Naive B cell (primary cell): ENCODE data around the gene KIF13A. TPM values are rescaled to one million over a fixed set of nuclear protein-coding genes. Genes with fewer than 3 reads are reported as not detected.
A peak's percentile ranks its signal among the peaks of the same experiment; 100 is the strongest.
"Not testable (repeated sequence)": the region's sequence is repeated elsewhere in the genome, so short reads cannot be mapped to it uniquely, and the experiment has no call there.

Experiments used
- ATAC-seq, 2 donors: fragments of 150-1000 bp; cut with Tn5 transposase; 2 replicates each; pipeline ENCODE4 v1.10.0; 2021; ENCODE audit warnings: low read depth in 2 of 2, mild to moderate bottlenecking in 2 of 2, moderate library complexity in 2 of 2
- DNase-seq: peaks from one replicate; pipeline ENCODE4 v3.0.0; 2022
- H3K27ac Mint-ChIP-seq, 6 donors: one replicate each; pipeline ENCODE4 v1.8.0; 2020 to 2022; ENCODE audit warnings: mild to moderate bottlenecking in 6 of 6, mixed read lengths in 6 of 6, moderate library complexity in 5 of 6, inconsistent platforms in 2 of 6
- H3K27me3 Mint-ChIP-seq, 3 donors: one replicate each; pipeline ENCODE4 v1.8.0; 2021 to 2022; ENCODE audit warnings: mixed read lengths in 3 of 3, mild to moderate bottlenecking in 1 of 3
- H3K36me3 Mint-ChIP-seq, 2 donors: one replicate each; pipeline ENCODE4 v1.8.0; 2020 to 2022; ENCODE audit warnings: mixed read lengths in 2 of 2, inconsistent platforms in 1 of 2, mild to moderate bottlenecking in 1 of 2
- H3K4me1 Mint-ChIP-seq, 3 donors: one replicate each; pipeline ENCODE4 v1.8.0; 2020 to 2022; ENCODE audit warnings: mixed read lengths in 3 of 3, inconsistent platforms in 1 of 3, mild to moderate bottlenecking in 1 of 3, moderate library complexity in 1 of 3
- H3K4me3 Mint-ChIP-seq, 8 donors: one replicate each; pipeline ENCODE4 v1.8.0; 2020 to 2022; ENCODE audit warnings: mild to moderate bottlenecking in 8 of 8, mixed read lengths in 8 of 8, moderate library complexity in 8 of 8, inconsistent platforms in 2 of 8
- H3K9me3 Mint-ChIP-seq, 7 donors: one replicate each; pipeline ENCODE4 v1.8.0; 2020 to 2022; ENCODE audit warnings: mixed read lengths in 7 of 7, mild to moderate bottlenecking in 5 of 7, inconsistent platforms in 2 of 7, moderate library complexity in 1 of 7
- polyA plus RNA-seq, 6 donors: library from polyadenylated mRNA; unstranded; fragments of 300-500 nt; fragmentation: Illumina TruSeq; gene quantifications; one replicate each; pipeline ENCODE4 v1.2.3, GENCODE V29; 2021; ENCODE audit warnings: low read depth in 6 of 6

KIF13A gene
- polyA plus RNA-seq, 6 donors from 2014 or later, result 0.21 to 4.3 (median 0.91) TPM; not detected in 1

DNA sequence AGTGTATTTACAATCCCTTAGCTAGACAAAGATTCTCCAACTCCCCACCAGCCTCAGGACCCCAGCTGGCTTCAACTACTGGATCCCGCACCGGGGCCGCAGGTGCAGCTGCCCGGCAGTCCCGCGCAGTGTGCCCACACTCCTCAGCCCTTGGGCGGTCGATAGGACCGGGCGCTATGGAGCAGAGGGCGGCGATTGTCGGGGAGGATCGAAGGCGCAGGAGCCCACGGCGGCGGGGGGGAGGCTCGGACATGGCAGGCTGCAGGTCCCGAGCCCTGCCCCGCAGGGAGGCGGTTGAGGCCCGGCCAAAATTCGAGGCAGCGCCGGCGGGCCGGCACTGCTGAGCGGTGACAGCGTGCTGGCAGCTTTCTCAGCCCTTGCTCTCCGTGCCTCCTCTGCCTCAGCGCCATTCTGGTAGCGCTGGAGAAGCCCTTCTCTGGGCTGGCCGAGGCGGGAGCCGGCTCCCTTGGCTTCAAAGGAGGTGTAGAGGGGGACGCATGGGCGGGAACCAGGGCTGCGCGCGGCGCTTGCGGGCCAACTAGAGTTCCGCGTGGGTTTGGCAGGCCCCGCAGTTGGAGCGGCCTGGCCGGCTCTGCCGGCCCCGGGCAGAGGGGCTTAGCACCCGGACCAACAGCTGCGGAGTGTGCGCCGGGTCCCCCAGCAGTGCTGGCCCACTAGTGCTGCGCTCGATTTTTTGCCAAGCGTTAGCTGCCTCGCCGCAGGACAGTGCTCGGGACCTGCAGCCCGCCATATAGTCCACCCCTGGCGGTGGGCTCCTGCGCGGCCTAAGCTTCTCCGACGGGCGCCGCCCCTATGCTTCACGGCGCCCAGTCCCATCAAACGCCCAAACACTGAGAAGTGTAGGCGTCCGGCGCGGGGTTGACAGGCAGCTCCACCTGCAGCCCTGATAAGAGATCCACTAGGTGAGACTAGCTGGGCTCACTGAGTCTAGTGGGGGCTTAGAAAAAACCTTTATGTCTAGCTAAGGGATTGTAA is 32.4 kb upstream of the KIF13A start:
- ATAC-seq (no peak), DNase-seq (no peak)
- Mint-ChIP-seq H3K36me3 (peaks cover 0 to 6% of the 10 kb centered on the region in 2 donors), H3K27me3 (peaks cover 0 to 4% (median 0%) of the 10 kb centered on the region in 3 donors), H3K27ac (no peak overlapping the region), H3K4me1 (no peaks in the 10 kb centered on the region), H3K9me3 (peaks cover 0 to 9% (median 5%) of the 10 kb centered on the region in 7 donors), H3K4me3 (peak overlapping the region in 1 of 8 donors; percentile 53)

DNA sequence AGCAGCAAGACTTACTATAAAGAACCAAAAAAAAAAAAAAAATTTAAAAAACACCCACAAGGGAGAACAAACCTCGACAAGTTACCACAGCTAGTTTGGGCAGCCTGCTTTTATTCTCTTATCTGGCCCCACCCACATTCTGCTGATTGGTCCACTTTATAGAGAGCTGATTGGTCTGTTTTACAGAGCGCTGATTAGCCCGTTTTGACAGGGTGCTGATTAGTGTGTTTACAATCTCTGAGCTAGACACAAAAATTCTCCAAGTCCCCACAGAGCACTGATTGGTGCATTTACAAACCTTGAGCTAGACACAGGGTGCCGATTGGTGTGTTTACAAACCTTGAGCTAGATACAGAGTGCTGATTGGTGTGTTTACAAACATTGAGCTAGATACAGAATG is 31.7 kb upstream of the KIF13A start:
- DNase-seq, H3K9me3 Mint-ChIP-seq, H3K27me3 Mint-ChIP-seq, H3K36me3 Mint-ChIP-seq, H3K4me1 Mint-ChIP-seq, ATAC-seq, H3K27ac Mint-ChIP-seq: not testable (repeated sequence)
- peak overlapping the region in 1 of 8 donors; percentile 53 for H3K4me3 Mint-ChIP-seq

- peaks cover 0 to 6% of the 10 kb centered on the region in 2 donors for H3K36me3 Mint-ChIP-seq
- H3K27ac Mint-ChIP-seq, result no peak overlapping the region
- ATAC-seq (no peak), DNase-seq (no peak)
- peaks cover 0 to 9% (median 5%) of the 10 kb centered on the region in 7 donors for H3K9me3 Mint-ChIP-seq
- peaks cover 0 to 4% (median 0%) of the 10 kb centered on the region in 3 donors for H3K27me3 Mint-ChIP-seq
- H3K4me1 Mint-ChIP-seq, result no peaks in the 10 kb centered on the region
- H3K4me3 Mint-ChIP-seq, result no peak overlapping the region
Observed at GRCh38 chr6:18016698-18017097, 29.3 kb upstream of the KIF13A start.

GRCh38 chr6:18016133-18016532 is 28.7 kb upstream of the KIF13A start:
- H3K4me1 Mint-ChIP-seq, result no peaks in the 10 kb centered on the region
- ATAC-seq (no peak), DNase-seq (no peak)
- no peak overlapping the region for H3K27ac Mint-ChIP-seq
- H3K4me3 Mint-ChIP-seq, result no peak overlapping the region
- peaks cover 0 to 6% of the 10 kb centered on the region in 2 donors for H3K36me3 Mint-ChIP-seq
- H3K27me3 Mint-ChIP-seq, result peaks cover 0 to 4% (median 0%) of the 10 kb centered on the region in 3 donors
- H3K9me3 Mint-ChIP-seq, result peaks cover 0 to 9% (median 5%) of the 10 kb centered on the region in 7 donors

DNA sequence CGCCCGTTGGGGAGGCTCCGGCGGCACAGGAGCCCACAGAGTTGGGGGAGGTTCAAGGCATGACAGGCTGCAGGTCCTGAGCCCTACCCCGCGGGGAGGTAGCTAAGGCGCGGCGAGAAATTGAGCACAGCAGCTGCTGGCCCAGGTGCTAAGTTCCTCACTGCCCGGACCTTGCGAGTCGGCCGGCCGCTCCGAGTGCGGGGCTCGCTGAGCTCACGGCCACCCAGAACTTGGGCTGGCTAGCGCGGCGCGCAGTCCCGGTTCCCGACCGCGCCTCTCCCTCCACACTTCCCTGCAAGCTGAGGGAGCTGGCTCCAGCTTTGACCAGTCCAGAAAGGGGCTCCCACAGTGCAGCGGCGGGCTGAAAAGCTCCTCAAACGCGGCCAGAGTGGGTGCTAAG is 23.9 kb upstream of the KIF13A start:
- peaks cover 0 to 9% (median 0%) of the 10 kb centered on the region in 7 donors for H3K9me3 Mint-ChIP-seq

GRCh38 chr6:18010540-18010939 is 23.1 kb upstream of the KIF13A start:
- not testable (repeated sequence) for H3K4me1 Mint-ChIP-seq, H3K27ac Mint-ChIP-seq, H3K4me3 Mint-ChIP-seq, ATAC-seq, DNase-seq, H3K27me3 Mint-ChIP-seq, H3K9me3 Mint-ChIP-seq, H3K36me3 Mint-ChIP-seq

More for the DNA sequence above, 23.9 kb upstream of the KIF13A start:
- no peak for DNase-seq
- no peak overlapping the region for H3K4me3 Mint-ChIP-seq
- H3K36me3 Mint-ChIP-seq, result no peaks in the 10 kb centered on the region
- no peaks in the 10 kb centered on the region for H3K4me1 Mint-ChIP-seq
- no peak for ATAC-seq
- peaks cover 0 to 5% (median 0%) of the 10 kb centered on the region in 3 donors for H3K27me3 Mint-ChIP-seq
- H3K27ac Mint-ChIP-seq, result no peak overlapping the region

DNA sequence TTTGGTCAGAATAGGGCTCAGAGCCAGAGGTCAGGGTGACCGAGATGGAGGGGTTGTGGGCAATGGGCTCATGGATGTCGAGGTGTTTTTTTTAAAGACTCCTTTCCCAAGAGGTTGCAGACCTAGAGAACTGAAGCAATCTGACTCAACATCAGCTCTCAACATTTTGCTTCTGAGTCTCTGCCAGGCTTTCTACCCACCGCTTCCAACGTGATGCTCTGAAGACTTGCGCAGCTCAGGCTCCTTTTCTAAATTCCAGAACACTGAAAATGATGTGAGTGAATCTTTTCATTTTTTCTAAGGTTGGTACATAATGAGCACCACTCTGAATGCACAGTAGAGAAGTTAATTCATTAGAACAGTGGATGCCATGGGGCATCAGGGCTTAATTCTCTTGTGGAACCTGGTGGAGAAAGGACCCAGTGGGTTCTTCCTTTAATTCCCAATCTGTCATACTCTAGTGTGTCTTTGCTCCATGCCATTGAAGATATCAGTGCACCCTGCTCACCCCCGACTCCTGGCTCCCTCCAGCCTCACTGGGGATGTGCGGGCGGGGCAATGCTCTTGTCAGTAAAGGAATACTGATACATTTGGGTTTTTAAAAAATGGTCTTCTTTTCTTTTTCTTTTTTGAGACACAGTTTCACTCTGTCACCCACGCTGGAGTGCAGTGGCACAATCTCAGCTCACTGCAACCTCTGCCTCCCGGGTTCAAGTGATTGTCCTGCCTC is 17.0 kb upstream of the KIF13A start:
- DNase-seq (no peak), ATAC-seq (no peak)
- Mint-ChIP-seq H3K36me3 (no peaks in the 10 kb centered on the region), H3K4me3 (no peak overlapping the region), H3K27ac (no peak overlapping the region), H3K4me1 (no peaks in the 10 kb centered on the region), H3K9me3 (no peaks in the 10 kb centered on the region), H3K27me3 (peaks cover 0 to 9% (median 5%) of the 10 kb centered on the region in 3 donors)

DNA sequence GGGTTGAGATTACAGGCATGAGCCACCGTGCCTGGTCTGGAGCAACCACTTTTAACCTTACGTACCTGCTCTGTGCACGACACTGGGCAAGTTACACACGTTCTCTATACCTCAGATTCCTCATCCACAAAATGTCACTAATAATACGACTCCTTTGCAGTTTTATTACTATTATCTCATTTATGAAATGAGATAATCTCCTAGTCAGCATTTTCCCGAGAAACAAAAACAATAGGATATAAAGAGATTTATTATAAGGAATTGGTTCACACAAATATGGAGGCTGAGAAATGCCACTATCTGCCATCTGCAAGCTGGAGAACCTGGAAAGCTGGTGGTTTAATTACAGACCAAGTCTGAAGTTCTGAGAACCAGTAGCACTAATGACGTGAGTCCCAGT is 12.0 kb upstream of the KIF13A start:
- DNase-seq (no peak), ATAC-seq (no peak)
- peaks cover 0 to 8% of the 10 kb centered on the region in 2 donors for H3K36me3 Mint-ChIP-seq
- H3K27ac Mint-ChIP-seq, result no peak overlapping the region
- H3K27me3 Mint-ChIP-seq, result peaks cover 28 to 31% (median 30%) of the 10 kb centered on the region in 3 donors
- H3K4me1 Mint-ChIP-seq, result no peaks in the 10 kb centered on the region
- H3K9me3 Mint-ChIP-seq, result peaks cover 0 to 1% (median 0%) of the 10 kb centered on the region in 7 donors
- no peak overlapping the region for H3K4me3 Mint-ChIP-seq

DNA sequence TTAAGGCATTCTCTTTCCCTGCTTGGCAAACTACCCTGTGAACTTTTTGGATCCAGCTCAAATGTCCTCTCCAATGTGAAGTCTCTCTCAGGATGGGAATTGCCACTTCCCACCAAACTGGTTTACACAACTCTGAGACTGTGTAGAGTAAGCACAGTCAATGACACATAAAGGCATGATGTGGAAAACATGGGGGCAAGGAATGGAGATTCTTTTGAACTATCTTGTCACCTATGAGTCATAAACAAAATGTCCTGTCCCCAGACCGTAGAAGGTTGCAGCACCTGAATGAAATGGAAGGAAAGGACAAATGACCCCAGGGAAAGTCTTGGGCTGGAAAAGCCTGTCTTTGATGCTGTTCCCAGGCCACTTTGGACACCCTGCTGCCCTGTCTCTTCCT is 11.0 kb upstream of the KIF13A start:
- peak overlapping the region in 1 of 6 donors; percentile 25 for H3K27ac Mint-ChIP-seq
- no peak overlapping the region for H3K4me3 Mint-ChIP-seq
- H3K27me3 Mint-ChIP-seq, result peaks cover 30 to 31% (median 30%) of the 10 kb centered on the region in 3 donors
- peaks cover 0 to 1% (median 0%) of the 10 kb centered on the region in 7 donors for H3K9me3 Mint-ChIP-seq
- peaks cover 0 to 8% of the 10 kb centered on the region in 2 donors for H3K36me3 Mint-ChIP-seq
- DNase-seq (no peak), ATAC-seq (no peak)
- H3K4me1 Mint-ChIP-seq, result no peaks in the 10 kb centered on the region

DNA sequence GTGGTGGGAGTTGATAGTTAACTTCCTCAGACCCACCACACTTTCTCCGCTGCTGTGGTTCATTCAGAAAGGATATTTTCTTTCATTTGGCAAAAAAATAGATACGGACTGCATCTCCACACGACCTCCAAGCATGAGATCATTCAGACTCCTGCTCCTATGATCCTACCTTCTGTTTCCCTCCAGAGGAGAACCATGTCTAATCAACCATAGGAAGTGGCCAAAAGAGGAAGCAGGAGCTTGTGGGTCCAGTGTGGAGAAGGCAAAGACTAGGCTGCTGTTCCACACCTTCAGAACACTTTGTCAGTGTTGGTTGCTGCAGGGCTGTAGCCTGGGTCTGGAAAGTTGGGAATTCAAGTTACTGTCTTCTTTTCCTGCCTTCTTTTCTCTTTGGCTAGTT is 10.6 kb upstream of the KIF13A start:
- peaks cover 30 to 31% (median 31%) of the 10 kb centered on the region in 3 donors for H3K27me3 Mint-ChIP-seq
- DNase-seq (no peak), ATAC-seq (no peak)
- H3K9me3 Mint-ChIP-seq, result peaks cover 0 to 1% (median 0%) of the 10 kb centered on the region in 7 donors
- H3K4me1 Mint-ChIP-seq, result no peaks in the 10 kb centered on the region
- H3K4me3 Mint-ChIP-seq, result no peak overlapping the region
- H3K36me3 Mint-ChIP-seq, result peaks cover 0 to 8% of the 10 kb centered on the region in 2 donors
- no peak overlapping the region for H3K27ac Mint-ChIP-seq

GRCh38 chr6:17995414-17995813 is 8.0 kb upstream of the KIF13A start:
- Mint-ChIP-seq H3K27me3 (peaks cover 28 to 41% (median 35%) of the 10 kb centered on the region in 3 donors), H3K4me3 (no peak overlapping the region), H3K4me1 (no peaks in the 10 kb centered on the region), H3K36me3 (peaks cover 0 to 8% of the 10 kb centered on the region in 2 donors), H3K9me3 (peaks cover 0 to 1% (median 0%) of the 10 kb centered on the region in 7 donors), H3K27ac (peak overlapping the region in 1 of 6 donors; percentile 27)
- no peak for ATAC-seq
- DNase-seq, result no peak

DNA sequence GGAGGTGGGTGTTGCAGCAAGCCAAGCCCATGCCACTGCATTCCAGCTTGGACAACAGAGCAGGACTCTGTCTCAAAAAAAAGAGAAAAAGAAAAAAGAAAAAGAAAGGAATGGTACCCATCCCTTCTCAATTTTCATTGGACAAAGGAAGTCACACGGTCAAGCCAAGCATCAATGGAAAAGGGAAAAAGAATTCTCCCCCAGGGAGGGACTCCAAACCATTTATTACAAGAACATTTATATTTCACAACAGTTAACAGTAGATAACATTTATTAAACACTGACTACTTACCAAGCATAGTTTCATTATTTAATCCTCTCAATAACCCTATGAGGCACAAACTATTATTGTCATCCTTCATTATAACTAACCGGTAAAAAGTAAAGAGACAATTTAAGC is 6.6 kb upstream of the KIF13A start:
- no peak for ATAC-seq
- DNase-seq, result no peak
- H3K27me3 Mint-ChIP-seq, result peaks cover 19 to 41% (median 35%) of the 10 kb centered on the region in 3 donors
- H3K4me3 Mint-ChIP-seq, result no peak overlapping the region
- peaks cover 0 to 8% of the 10 kb centered on the region in 2 donors for H3K36me3 Mint-ChIP-seq
- H3K27ac Mint-ChIP-seq, result no peak overlapping the region
- peaks cover 0 to 1% (median 0%) of the 10 kb centered on the region in 7 donors for H3K9me3 Mint-ChIP-seq
- H3K4me1 Mint-ChIP-seq, result peaks cover 4 to 5% (median 4%) of the 10 kb centered on the region in 3 donors

GRCh38 chr6:17988422-17988944 is 1.0 kb upstream of the KIF13A start:
- Mint-ChIP-seq H3K27me3 (peaks cover 5 to 10% (median 5%) of the 10 kb centered on the region in 3 donors), H3K27ac (peak overlapping the region in 5 of 6 donors; percentile 7 to 92 (median 81))

More at GRCh38 chr6:17988422-17988944, 1.0 kb upstream of the KIF13A start:
- peaks cover 20 to 38% (median 30%) of the 10 kb centered on the region in 3 donors for H3K4me1 Mint-ChIP-seq
- ATAC-seq, result no peak
- DNase-seq, result no peak
- no peaks in the 10 kb centered on the region for H3K36me3 Mint-ChIP-seq
- no peaks in the 10 kb centered on the region for H3K9me3 Mint-ChIP-seq
- H3K4me3 Mint-ChIP-seq, result peak overlapping the region; percentile 89 to 97 (median 96)
